HCT116 (cell line): ENCODE data around the gene CD72. TPM values are rescaled to one million over a fixed set of nuclear protein-coding genes. Genes with fewer than 3 reads are reported as not detected.

Source experiments
- ATAC-seq: fragments of 200-7000 bp; cut with Tn5 transposase; 2 replicates; pipeline ENCODE4 v1.9.1; 2020; ENCODE audit warnings: mild to moderate bottlenecking, moderate library complexity
- BruUV-seq: library from RNA; stranded (reverse); fragments of 400-500 nt; replicated peaks from 2 replicates; lab custom pipeline; 2021; lab: Mats Ljungman, UMichigan
- CTCF ChIA-PET: fragments of 300-600 bp; sonication (Branson Sonifier 250); formaldehyde crosslinking; loops from one replicate; lab custom pipeline; 2021; ENCODE audit warnings: antibody characterized with exemption; lab: Charles Lee
- POLR2A ChIA-PET: fragments of 300-600, 350-600 bp; sonication (Branson Sonifier 250); formaldehyde crosslinking; loops from one replicate; lab custom pipeline; 2021; ENCODE audit warnings: antibody characterized with exemption; lab: Charles Lee
- RAD21 ChIA-PET, 2 experiments: fragments of 300-600 bp; sonication (Branson Sonifier 250); formaldehyde crosslinking; loops; one replicate each; lab custom pipeline; 2023; ENCODE audit warnings: low total read pairs in 2 of 2; ENCODE audit not compliant: uncharacterized antibody in 2 of 2, unreplicated experiment in 2 of 2, low non-redundant PET in 1 of 2; lab: Charles Lee
- DNase-seq: peaks from one replicate; pipeline ENCODE4 v3.0.0-alpha.2; 2010; ENCODE audit warnings: low read depth, low spot score
- H2AFZ ChIP-seq: fragments of 200-600 bp; shearing (Covaris generic), sonication (generic); 2 replicates; pipeline ENCODE4 v1.6.1; 2017; ENCODE audit warnings: low read depth, mixed run types, mixed read lengths, antibody characterized with exemption, low read length; ENCODE audit not compliant: poor library complexity, severe bottlenecking
- H3K27ac ChIP-seq: 2 replicates; pipeline ENCODE4 v1.5.1; 2012; ENCODE audit warnings: low read depth, low read length
- H3K27me3 ChIP-seq: fragments of 200-600 bp; sonication (generic); 2 replicates; pipeline ENCODE4 v1.6.1; 2016; ENCODE audit warnings: mixed run types, low read length, mixed read lengths; ENCODE audit not compliant: insufficient read depth
- H3K36me3 ChIP-seq, 2 experiments: fragments of 200-500 bp in 1 of 2; fragments of 200-600 bp in 1 of 2; sonication (Bioruptor generic) in 1 of 2; sonication (generic) in 1 of 2; 2 replicates each; pipeline versions ENCODE4 v1.5.1 to v1.6.1; 2014 to 2016; ENCODE audit warnings: low read length in 2 of 2, inconsistent platforms in 1 of 2, mixed read lengths in 1 of 2, mixed run types in 1 of 2; ENCODE audit not compliant: insufficient read depth in 2 of 2, control insufficient read depth in 1 of 2
- H3K4me1 ChIP-seq, 2 experiments: fragments of 200-600 bp in 1 of 2; sonication (generic) in 1 of 2; 2 replicates each; pipeline versions ENCODE4 v1.5.1 to v1.6.1; 2012 to 2017; ENCODE audit warnings: low read length in 2 of 2, inconsistent platforms in 1 of 2, mild to moderate bottlenecking in 1 of 2, mixed read lengths in 1 of 2, mixed run types in 1 of 2, moderate library complexity in 1 of 2; ENCODE audit not compliant: insufficient read depth in 2 of 2, control insufficient read depth in 1 of 2
- H3K4me2 ChIP-seq: fragments of 200-600 bp; sonication (generic); 2 replicates; pipeline ENCODE4 v1.6.1; 2017; ENCODE audit warnings: mixed run types, low read length, mixed read lengths
- H3K4me3 ChIP-seq, 2 experiments: fragments of 200-600 bp in 1 of 2; sonication (generic) in 1 of 2; replicated peaks in 1 of 2; 2 replicates each; pipeline ENCODE4 v1.5.1; 2011 to 2016; ENCODE audit warnings: low read length in 2 of 2, control low read depth in 1 of 2, low read depth in 1 of 2, mild to moderate bottlenecking in 1 of 2, mixed read lengths in 1 of 2, mixed run types in 1 of 2
- H3K79me2 ChIP-seq: fragments of 200-600 bp; sonication (generic); 2 replicates; pipeline ENCODE4 v1.6.1; 2017; ENCODE audit warnings: mild to moderate bottlenecking, mixed run types, low read length, moderate library complexity, mixed read lengths; ENCODE audit not compliant: insufficient read depth
- H3K9ac ChIP-seq: fragments of 200-600 bp; sonication (generic); 2 replicates; pipeline ENCODE4 v1.6.1; 2016; ENCODE audit warnings: low read length, mixed read lengths
- H3K9me2 ChIP-seq: fragments of 200-600 bp; sonication (generic), shearing (Covaris generic); 2 replicates; pipeline ENCODE4 v1.6.1; 2017; ENCODE audit warnings: mixed run types, mild to moderate bottlenecking, moderate library complexity; ENCODE audit not compliant: insufficient read depth
- H3K9me3 ChIP-seq, 2 experiments: fragments of 200-500 bp in 1 of 2; fragments of 200-600 bp in 1 of 2; sonication (Bioruptor generic) in 1 of 2; sonication (generic) in 1 of 2; 2 replicates each; pipeline ENCODE4 v1.6.1; 2014 to 2017; ENCODE audit warnings: low read length in 2 of 2, mixed read lengths in 2 of 2, inconsistent platforms in 1 of 2, low read depth in 1 of 2, mild to moderate bottlenecking in 1 of 2, mixed run types in 1 of 2, moderate library complexity in 1 of 2; ENCODE audit not compliant: control insufficient read depth in 1 of 2, insufficient read depth in 1 of 2
- H4K20me1 ChIP-seq: fragments of 200-600 bp; sonication (generic), shearing (Covaris generic); 2 replicates; pipeline ENCODE4 v1.6.1; 2017; ENCODE audit warnings: mixed run types, mild to moderate bottlenecking, moderate library complexity; ENCODE audit not compliant: insufficient read depth
- CTCF ChIP-seq, 3 experiments: fragments of 200-600 bp in 1 of 3; sonication (generic) in 1 of 3; IDR thresholded peaks in 2 of 3; conservative IDR thresholded peaks in 1 of 3; 2 replicates each; pipeline ENCODE4 v1.5.1; 2012 to 2017; ENCODE audit warnings: low read depth in 2 of 3, low read length in 2 of 3, antibody characterized with exemption in 1 of 3, borderline replicate concordance in 1 of 3, control low read depth in 1 of 3, mild to moderate bottlenecking in 1 of 3, mixed read lengths in 1 of 3, mixed run types in 1 of 3, moderate library complexity in 1 of 3; ENCODE audit not compliant: insufficient read depth in 1 of 3
- ELF1 ChIP-seq: IDR thresholded peaks from 2 replicates; pipeline ENCODE4 v1.6.1; 2012; ENCODE audit warnings: low read depth, borderline replicate concordance
- EZH2 ChIP-seq: fragments of 200-600 bp; sonication (generic); IDR thresholded peaks from 2 replicates; pipeline ENCODE4 v1.6.1; 2017; ENCODE audit warnings: antibody characterized with exemption, mixed run types
- EZH2phosphoT487 ChIP-seq: fragments of 200-600 bp; IDR thresholded peaks from 2 replicates; pipeline ENCODE4 v1.6.1; 2018; ENCODE audit warnings: antibody characterized with exemption, borderline replicate concordance
- FOSL1 ChIP-seq: IDR thresholded peaks from 2 replicates; pipeline ENCODE4 v1.6.1; 2012; ENCODE audit warnings: low read depth
- JUND ChIP-seq: IDR thresholded peaks from 2 replicates; pipeline ENCODE4 v1.6.1; 2012
- MAX ChIP-seq: IDR thresholded peaks from 2 replicates; pipeline ENCODE4 v1.6.1; 2012
- POLR2A ChIP-seq: IDR thresholded peaks from 2 replicates; pipeline ENCODE4 v1.7.0; 2011; ENCODE audit warnings: borderline replicate concordance; ENCODE audit not compliant: insufficient read depth, insufficient read length; ENCODE audit errors: extremely low read depth
- POLR2AphosphoS5 ChIP-seq: IDR thresholded peaks from 2 replicates; pipeline ENCODE4 v1.6.1; 2011; ENCODE audit warnings: mild to moderate bottlenecking, low read depth, low read length, moderate library complexity
- RAD21 ChIP-seq: IDR thresholded peaks from 2 replicates; pipeline ENCODE4 v1.6.1; 2012; ENCODE audit warnings: low read depth, mild to moderate bottlenecking
- REST ChIP-seq: IDR thresholded peaks from 2 replicates; pipeline ENCODE4 v1.6.1; 2012; ENCODE audit warnings: low read depth
- SP1 ChIP-seq: IDR thresholded peaks from 2 replicates; pipeline ENCODE4 v1.6.1; 2012; ENCODE audit warnings: low read depth
- SRF ChIP-seq: IDR thresholded peaks from 2 replicates; pipeline ENCODE4 v1.6.1; 2012; ENCODE audit warnings: low read depth
- TCF7L2 ChIP-seq: IDR thresholded peaks from 2 replicates; pipeline ENCODE4 v1.7.0; 2011; ENCODE audit warnings: borderline replicate concordance, inconsistent platforms; ENCODE audit not compliant: insufficient read depth, insufficient read length; ENCODE audit errors: extremely low read depth
- ZFX ChIP-seq: fragments of 450-650 bp; IDR thresholded peaks from 2 replicates; pipeline ENCODE4 v1.6.1; 2017
- ZNF274 ChIP-seq: fragments of 200-500 bp; sonication (Bioruptor generic); IDR thresholded peaks from 2 replicates; pipeline ENCODE4 v1.6.1; 2014; ENCODE audit warnings: mild to moderate bottlenecking, low read depth, low read length, inconsistent platforms
- intact Hi-C: fragments of 100-400 bp; cut with micrococcal nuclease; formaldehyde crosslinking; loops from 2 replicates; pipeline ENCODE4 v1.10.0; 2022
- total RNA-seq: library from RNA; stranded (reverse); gene quantifications from one replicate; pipeline ENCODE4 v1.2.1, GENCODE V29; 2021; ENCODE audit not compliant: unreplicated experiment

Gene CD72
- total RNA-seq, 1 experiment from 2014 or later = 1.6 TPM

GRCh38 chr9:35608221-35608620 lies 10.0 kb downstream of the CD72 start:
- intact Hi-C loops = no loop called here
- BruUV-seq = no TSS peak

More at GRCh38 chr9:35608221-35608620, 10.0 kb downstream of the CD72 start:
- ATAC-seq (no peak), DNase-seq (no peak)
- no peak for TF ChIP-seq CTCF (IDR thresholded peaks at IDR 0.05 in 2 of 3, conservative IDR thresholded peaks at IDR 0.05 in 1 of 3; ENCODE audit: borderline replicate concordance in 1 of 3, insufficient read depth in 1 of 3, low read depth in 2 of 3, low read length in 2 of 3)
- TF ChIP-seq JUND = no peak
- TF ChIP-seq POLR2A = no peak
- TF ChIP-seq SRF = no peak
- TF ChIP-seq RAD21 = no peak
- TF ChIP-seq REST = no peak
- TF ChIP-seq FOSL1 = no peak
- TF ChIP-seq ELF1 = no peak
- TF ChIP-seq ZFX = no peak
- no peak for TF ChIP-seq POLR2AphosphoS5
- no peak for TF ChIP-seq EZH2
- no peak for TF ChIP-seq SP1
- no peak for TF ChIP-seq EZH2phosphoT487
- no peak for TF ChIP-seq TCF7L2
- TF ChIP-seq MAX = no peak
- no peak for TF ChIP-seq ZNF274
- Histone ChIP-seq H3K27ac (no peak overlapping the region), H3K36me3 (peaks cover 3 to 12% of the 10 kb centered on the region in 2 experiments; a peak in 3 of 4 replicates), H3K9ac (no peak overlapping the region), H3K4me2 (no peak overlapping the region), H3K4me3 (no peak overlapping the region), H3K79me2 (peaks cover 16% of the 10 kb centered on the region; the same call in 1 of the 2 replicates), H3K9me3 (no peaks in the 10 kb centered on the region), H2AFZ (no peak overlapping the region), H3K4me1 (peaks cover 10 to 26% of the 10 kb centered on the region in 2 experiments; a peak in 3 of 4 replicates), H3K9me2 (no peaks in the 10 kb centered on the region), H4K20me1 (no peaks in the 10 kb centered on the region), H3K27me3 (no peaks in the 10 kb centered on the region)
- ChIA-PET RAD21 (no interaction called here), CTCF (no interaction called here), POLR2A (no interaction called here)
